Muscle of back (tissue), 11 donors: Measurements from ENCODE around the gene FRMD4A. TPM values are rescaled to one million over a fixed set of nuclear protein-coding genes. Genes with fewer than 3 reads are reported as not detected.
"Not testable (repeated sequence)": the region's sequence is repeated elsewhere in the genome, so short reads cannot be mapped to it uniquely, and the experiment has no call there.

ENCODE experiments used
- DNase-seq, 3 donors: peaks; one replicate each; pipeline versions ENCODE4 v3.0.0 to v3.0.0-alpha.2; 2013
- polyA plus RNA-seq, 10 donors: library from polyadenylated mRNA; unstranded; fragments of 120-200 nt; gene quantifications; one replicate each; pipeline ENCODE4 v1.2.1, GENCODE V29; 2013; ENCODE audit not compliant: insufficient read length in 10 of 10

FRMD4A gene
- polyA plus RNA-seq, 10 donors, result 35.0 to 51.7 (median 38.3) TPM

DNA sequence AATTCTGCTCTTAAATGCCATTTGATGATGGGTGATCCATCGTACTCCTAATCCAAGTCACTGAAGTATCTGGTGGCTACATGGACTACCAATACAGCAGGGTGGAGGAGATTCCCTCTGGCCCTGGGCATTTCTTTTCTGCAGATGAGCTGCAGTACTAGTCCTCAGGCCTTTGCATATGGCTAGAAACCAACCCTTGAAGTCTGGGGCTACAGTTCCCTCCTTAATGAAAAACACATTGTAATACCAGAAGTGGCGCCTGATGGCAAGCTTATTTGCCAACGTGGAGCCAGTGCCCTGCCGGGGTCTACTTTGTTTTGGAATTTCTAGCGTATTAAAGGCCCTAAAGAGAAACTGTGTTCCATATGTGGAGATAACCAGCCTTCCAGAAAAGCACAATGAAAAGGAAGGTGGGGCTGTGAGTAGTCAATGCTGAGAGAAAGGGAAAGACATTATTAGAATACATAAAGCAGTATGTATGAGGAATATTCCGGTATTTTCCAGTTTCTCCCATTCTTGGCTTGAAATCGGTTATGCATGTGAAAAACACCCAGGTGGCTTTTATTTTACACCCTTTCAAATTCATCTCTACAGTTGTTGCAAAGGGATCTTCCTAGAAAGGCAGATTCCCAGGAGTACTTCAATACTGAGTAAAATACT, 375.2 kb downstream of the FRMD4A start:
- DNase-seq, result peak in 1 of 3 donors; percentile 57

DNA sequence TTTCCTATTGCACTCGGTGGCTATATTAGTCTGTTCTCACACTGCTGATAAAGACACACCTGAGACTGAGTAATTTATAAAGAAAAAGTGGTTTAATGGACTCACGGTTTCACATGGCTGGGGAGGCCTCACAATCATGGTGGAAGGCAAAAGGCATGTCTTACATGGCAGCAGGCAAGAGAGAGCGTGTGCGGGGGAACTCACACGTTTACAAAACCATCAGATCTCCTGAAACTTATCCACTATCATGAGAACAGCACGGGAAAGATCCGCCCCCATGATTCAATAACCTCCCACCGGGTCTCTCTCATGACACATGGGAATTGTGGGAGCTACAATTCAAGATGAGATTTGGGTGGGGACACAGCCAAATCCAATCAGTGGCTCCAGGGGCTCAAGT, 376.5 kb downstream of the FRMD4A start:
- not testable (repeated sequence) for DNase-seq

DNA sequence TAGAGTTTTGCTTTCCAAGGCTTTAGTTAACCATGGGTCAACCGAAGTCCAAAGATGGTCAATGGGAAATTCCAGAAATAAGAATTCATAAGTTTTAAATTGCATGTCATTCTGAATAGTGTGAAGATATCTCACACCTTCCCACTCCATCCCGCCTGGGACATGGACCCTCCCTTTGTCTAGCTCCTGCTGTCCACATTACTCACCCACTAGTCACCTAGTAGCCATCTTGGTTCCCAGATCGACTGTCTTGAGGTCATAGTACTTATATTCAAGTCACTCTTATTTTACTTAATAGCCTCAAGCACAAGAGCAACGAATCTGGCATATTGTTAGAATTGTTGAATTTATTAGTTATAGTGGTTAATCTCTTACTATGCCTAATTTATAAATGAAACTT, 377.4 kb downstream of the FRMD4A start:
- no peak for DNase-seq

DNA sequence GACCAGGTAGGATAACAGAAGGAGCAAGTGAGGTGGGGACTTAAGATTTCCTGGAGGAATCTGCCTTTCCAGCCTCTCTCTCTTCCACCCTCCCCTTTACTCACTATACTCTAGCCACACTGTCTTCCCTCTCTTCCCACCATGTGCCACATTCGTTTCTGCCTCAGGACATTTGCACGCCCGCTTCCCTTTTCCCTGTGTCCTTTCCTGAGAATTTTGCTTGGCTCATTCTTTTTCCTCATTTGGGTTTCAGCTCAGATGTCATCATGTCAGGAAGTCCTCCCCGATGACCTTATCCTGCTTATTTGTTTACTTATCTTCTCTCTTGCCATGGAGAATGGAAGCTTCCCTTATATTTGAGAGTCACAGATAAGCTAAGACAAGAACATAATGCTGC, 380.2 kb downstream of the FRMD4A start:
- no peak for DNase-seq

DNA sequence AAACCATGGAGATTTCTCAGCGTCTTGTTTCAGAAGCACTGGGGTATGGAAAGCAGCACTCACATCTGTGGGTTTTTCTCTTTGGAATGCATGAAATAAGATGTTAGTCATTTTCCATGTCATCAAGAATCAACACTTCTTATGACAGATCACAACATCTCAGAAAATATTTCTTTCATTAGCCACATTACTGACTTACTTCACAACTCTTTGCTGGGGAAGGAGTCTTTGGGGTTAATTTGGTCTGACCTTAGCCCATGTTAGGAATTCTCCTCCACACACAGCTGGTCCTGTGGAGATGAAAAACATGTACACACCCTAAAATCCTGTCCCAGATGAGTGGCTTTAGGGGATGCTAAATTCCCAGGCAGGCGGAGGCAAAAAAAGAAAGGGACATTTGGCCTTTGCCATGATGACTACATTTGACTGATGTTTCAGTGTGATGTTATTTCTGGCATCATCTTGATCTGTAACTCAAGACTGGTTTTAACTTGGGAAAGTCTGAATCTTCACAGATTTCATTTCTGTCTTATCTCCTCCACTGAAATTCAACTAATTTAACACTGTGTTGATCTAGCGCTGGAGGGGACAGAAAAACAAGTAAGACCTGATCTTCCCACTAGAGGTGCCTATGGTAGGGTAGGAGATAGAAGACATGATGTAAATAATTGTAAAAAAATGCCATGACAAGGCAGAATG, 380.7 kb downstream of the FRMD4A start:
- DNase-seq, result peak in 2 of 3 donors; percentile 51 to 90

DNA sequence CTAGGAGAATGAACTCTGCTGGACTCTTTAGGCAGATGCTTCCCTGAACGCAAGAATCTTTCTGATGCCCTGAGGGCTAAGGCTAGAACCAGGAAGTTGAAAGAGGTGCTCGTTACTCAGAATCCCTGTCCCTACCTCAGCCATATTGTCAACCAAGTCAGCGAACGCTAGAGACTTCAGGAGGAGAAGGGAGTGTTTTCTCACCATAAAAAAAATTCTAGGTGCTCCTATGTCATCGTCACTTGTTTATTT, 384.6 kb downstream of the FRMD4A start:
- no peak for DNase-seq

DNA sequence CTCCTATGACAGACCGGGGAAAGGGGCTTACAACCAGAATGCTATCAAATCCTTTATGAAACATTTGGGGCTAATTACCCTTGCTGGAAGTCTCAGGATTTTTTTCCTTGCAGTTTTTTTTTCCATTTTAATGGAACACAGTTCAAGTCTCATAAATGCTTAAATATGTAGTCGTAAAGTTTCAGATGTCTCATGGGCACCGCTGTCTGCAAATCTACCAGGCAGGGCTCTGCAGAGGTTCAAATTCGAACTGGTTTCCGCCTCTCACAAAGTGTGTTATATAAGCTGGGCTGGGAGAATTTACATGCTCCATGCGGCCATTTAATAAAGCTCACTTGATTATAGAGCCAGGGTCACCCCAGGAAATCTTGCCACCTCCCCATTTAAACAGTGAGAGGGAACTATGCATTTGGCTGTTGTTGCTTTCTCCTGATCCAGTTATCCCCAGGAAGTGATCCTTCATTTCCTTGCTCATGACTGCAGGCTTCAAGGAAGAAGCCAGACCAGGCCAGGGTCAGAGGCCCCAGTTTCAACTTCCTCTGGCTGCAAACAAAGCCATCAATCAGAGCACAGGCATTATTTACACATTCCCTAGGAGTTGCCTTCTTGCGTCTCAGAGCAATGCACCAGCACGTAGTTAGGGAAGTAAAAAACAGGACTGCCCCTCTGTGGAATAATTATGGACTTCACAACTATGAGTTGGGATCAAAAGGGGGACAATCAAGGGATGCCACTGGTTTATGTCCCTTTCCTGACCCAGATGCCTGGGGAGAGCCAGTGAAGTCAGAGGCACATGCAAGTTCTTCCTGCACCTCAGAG, 385.1 kb downstream of the FRMD4A start:
- DNase-seq, result peak in 1 of 3 donors; percentile 60

DNA sequence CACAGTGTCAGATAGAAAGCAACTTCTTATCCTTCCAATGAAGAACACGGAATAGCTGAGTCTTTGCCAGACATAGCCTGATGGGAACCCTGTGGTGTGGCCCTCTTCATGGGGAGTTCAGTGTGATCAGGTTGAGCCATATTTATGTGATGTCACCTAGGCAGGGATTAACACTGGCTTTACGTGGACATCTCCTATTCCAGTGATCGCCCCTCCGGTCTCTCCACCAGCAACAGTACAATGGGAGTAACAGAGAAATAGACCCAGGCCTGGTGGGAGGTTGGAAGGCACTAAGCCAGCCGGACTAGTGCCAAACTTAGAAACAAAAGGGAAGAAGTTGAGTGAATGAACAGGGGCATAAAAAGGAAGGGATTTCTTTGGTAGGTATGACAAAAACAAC, 385.9 kb downstream of the FRMD4A start:
- peak in 1 of 3 donors; percentile 58 for DNase-seq

DNA sequence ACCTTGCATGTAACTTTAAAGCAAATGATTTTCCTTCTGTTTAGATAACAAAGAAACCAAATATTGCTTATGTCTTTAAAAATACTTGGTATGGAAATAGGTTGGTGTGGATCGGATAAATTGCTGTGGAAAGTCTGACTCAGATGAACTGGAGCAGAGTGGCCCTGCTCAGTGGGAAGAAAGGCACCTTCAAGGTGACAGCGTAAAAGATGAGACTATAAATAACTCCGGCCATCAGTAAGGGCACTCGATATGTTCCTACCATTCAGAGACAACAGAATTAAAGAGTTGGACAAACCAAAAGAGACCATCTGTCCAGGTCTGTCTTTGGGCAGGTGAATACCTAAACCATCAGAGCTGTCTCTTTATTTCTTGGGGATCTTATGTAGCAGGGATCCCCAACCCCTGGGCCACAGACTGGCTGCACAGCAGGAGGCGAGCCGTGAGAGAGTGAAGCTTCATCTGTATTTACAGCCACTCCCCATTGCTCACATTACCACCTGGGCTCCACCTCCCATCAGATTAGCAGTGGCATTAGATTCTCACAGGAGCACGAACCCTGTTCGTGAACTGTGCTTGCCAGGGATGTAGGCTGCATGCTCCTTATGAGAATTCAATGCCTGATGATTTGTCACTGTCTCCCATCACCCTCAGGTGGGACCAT, 386.9 kb downstream of the FRMD4A start:
- no peak for DNase-seq

DNA sequence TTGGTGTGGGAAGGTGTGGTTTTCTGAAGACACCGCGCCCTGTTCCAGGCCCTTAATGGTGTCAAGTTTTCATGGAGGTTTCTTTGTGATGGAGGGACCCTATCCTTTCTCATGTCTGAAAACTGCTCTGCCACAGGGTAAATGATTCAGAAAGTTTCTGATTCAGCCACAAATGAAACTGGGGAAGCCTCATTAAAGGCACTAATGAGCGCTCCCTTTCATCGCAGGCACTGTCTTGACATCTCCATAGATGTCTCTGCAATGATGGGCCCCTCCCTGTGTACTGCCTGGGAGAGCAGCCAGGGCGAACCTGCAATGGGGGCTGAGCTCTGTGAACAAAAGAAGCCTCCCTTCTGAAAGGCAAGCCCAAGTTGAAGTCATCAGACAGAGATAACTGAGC, 388.7 kb downstream of the FRMD4A start:
- DNase-seq, result no peak

DNA sequence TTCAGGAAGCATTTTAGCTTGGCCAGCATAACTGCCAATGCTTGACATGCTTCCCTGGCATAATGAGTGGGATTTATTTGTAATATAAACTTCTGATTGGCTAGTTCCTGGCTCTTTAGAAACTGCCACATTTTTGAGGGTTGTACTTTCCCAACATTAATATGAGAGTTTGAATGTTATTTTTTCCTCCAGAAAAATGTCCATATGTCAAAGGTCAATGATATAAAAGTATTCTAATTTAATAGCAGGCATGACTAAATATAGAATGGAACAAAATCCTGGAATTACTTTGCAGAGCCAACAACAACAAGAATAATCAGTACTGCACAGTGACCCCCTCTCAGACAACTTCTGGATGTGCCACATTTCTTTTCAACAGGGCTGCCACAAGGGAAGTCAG, 391.3 kb downstream of the FRMD4A start:
- DNase-seq, result peak in 2 of 3 donors; percentile 39 to 66

DNA sequence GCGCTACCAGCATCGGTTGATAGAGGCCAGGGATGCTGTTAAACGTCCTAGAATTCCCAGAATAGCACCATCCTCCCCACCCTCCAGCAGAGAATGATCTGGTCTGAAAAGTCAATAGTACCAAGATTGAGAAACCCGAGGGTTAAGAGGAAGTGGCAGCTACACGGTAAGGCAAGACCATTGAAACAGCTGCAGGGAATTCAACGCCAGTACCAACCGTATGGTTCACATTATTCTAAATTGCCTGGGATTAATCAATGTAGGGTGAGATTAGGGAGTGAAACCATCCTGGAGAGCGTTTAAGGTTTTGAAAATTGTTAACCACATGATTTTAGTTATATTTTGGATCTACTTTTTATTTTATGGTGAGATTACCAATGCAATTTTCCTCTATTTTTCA, 391.8 kb downstream of the FRMD4A start:
- peak in 1 of 3 donors; percentile 55 for DNase-seq

DNA sequence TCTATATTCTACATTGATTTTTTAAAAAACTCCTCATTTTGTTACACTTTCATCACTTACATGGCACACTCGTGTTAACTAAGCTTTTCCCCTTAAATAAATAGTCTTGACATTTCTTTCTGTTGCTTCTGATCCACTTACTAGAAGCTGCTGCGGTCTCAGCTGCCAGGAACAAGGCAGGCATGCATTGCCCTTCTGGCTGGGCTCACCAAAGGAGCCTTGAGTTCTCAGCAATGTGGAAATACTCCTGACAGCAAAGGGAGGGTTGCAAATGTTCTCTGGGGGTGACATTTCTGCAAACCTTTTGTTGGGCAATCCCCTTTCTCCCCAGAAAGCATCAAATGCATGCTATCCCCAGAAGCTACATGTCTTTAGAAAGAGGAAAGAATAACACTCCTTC, 393.9 kb downstream of the FRMD4A start:
- no peak for DNase-seq

DNA sequence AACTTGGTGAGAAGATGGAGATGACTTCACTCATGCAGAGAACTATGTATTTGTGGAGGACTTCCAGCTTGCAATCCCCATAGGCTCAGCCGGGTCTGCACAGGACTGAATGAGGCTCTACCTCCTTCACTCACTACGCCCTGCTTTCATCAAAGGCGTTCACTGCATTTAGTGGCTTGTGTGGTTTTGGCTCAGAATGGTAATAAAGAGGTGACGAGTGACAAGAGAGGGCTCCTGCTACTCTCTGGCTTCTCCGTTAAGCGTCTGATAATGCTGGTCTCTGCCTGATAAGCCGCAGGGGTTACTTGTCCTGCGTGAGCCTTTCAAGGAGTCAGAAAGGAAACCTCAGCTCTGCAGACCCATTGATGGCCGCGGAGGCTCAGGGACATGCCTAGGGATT, 400.6 kb downstream of the FRMD4A start:
- peak in 1 of 3 donors; percentile 58 for DNase-seq

DNA sequence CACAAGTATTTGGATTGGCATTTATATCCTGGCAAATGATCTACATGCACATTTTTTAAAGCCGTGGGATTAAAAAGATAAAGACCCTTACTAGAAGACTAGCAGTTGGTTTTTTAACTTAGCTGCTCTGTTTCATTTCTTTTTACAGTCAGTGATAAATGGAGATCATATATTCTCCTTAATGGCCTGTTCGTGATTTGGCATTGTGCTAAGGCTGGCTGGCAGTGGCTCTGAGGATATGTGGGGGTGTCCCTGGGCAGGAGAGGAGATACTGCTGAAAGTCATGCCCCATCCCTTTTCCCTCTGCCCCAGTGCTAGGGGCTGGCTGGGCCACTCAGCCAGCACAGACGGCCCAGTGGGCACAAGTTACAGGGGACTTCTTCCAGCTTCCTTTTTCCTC, 402.3 kb downstream of the FRMD4A start:
- no peak for DNase-seq

DNA sequence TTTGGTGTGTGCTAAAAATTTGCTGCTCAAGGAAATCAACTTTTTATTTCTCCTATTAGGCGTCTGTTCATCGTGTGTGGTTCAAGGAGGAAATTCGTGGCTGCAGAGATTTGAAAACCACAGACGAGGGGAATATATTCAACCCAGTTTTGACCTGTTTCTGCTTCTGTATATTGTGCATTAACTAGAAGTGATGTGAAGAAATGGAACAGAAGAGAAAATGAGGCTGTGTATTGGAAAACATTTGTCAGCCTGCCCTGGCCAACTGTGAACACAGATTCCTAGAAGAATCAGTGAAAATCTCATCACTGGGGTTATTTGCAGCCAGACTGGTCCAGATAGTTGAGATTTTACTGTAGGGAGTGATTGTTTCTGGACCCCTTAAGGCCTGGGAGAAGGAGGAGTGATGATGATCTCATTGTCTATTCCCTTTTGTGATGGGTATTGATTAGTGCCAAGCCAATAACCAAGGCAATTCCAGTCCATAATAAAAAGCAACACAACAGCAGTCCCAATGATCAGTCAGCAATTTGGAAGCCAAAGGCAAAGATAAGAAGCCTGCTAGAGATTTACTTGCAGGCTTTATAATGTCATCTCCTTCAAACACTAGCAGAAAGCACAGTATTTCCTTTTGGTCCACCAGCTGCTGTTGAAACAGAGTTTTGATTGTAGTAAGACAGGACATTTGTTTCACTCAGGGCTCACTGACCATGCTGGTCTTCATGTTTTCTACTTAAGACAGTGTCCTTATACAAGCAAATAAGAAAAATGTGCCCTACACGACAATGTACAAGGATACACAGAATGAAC, 404.5 kb downstream of the FRMD4A start:
- peak in 1 of 3 donors; percentile 63 for DNase-seq

DNA sequence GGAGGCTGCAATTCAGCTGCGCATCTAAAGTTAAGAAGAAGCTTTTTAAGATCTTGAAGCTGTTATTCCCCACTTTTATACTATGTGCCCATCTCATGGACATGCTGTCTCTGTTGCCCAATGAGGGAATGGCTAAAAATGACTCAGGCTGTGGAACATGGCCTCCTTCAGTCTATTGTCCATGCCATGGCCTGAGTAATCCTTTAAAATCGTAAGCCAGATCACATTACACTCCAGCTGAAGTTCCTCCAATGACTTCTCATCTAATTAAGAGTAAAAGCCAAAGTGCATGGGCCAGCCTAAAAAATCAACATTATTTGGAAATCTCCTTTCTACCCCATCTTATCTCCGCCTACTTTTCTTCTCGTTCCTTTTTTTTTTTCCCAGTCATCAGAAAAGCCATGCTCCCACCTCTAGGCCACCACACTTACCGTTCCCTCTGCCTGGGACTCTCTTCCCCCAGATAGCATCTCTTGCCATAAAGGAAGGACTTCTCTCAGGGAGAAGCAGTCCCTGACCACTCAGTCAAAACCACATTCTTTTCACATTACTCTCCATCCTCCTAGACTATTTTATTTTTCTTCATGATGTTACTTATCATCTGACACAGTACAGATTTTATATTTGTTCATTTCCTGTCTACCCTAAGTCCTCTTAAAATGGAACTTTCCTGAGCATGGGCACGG, 406.5 kb downstream of the FRMD4A start:
- DNase-seq, result peak in 1 of 3 donors; percentile 67

DNA sequence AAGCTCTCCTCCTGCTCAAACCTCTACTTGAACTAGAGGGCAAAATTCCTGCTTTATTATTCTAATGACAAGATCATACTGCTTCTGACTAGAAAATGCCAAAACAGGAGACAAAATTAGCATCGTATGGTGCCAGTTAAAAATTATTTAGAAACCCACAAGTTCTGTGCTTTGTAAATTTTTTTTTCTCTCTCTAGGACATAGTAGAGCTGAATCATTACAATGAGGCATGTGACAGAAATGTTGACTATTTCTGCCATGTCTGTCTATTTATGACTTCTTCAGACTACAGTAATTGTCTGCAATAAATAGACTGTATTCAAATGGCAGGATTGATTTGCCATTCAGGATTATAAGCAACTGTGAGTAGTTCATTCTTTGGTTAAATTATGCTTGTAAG, 408.1 kb downstream of the FRMD4A start:
- peak in 1 of 3 donors; percentile 33 for DNase-seq

DNA sequence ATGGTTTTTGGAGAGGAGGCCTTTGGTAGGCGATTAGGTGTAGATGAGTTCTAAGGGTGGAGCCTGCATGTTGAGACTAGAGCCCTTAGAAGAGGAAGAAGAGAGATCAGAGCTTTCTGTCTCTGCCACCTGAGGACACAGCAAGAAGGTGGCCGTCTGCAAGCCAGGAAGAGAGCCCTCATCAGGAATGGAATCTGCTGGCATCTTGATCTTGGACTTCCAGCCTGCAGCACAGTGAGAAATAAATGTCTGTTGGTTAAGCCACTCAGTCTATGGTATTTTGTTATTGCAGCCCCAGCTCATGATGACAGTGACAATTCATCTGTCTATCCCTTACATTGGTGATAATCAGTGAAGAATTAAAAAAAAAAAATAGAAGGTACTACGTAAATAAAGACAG, 408.8 kb downstream of the FRMD4A start:
- no peak for DNase-seq

DNA sequence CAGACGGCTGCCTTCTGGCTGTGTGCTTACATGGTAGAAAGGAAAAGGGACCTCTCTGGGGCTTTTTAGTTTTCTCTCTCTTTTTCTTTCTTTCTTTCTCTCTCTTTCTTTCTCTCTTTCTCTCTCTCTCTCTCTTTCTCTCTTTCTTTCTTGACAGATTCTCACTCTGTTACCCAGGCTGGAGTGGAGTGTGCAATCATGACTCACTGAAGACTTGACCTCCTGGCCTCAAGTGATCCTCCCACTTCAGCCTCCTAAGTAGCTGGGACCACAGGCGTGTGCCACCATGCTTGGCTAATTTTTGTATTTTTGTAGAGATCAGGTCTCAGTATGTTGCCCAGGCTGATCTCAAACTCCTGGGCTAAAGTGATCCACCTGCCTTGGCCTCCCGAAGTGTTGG, 409.6 kb downstream of the FRMD4A start:
- DNase-seq, result not testable (repeated sequence)

DNA sequence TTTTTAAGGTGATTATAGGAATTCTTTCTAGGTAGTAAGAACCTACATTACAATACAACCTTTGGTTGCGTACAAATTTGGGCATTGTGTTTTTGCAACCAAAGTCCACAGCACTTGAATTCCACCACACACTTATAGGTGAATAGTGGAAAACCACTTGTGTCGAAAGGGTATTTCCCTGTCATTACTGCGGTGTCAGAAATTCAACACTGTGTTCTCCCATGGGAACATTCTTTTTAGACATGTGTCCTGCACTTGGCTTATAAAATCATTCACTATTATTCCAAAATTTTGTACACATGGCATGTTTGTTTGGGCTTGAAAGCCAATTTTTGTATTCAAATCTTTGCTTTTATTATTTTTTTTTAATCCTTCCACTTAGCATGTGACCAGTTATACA, 410.3 kb downstream of the FRMD4A start:
- no peak for DNase-seq
